ENCODE results near the gene PLEKHH3. TPM values are rescaled to one million over a fixed set of nuclear protein-coding genes. Genes with fewer than 3 reads are reported as not detected.

PLEKHH3 gene
- total RNA-seq, result 10 to 100 TPM; 38.7 to 58.4 (median 45.3) TPM

GRCh38 chr17:42676424-42677011 is at the start of gene PLEKHH3:
Gene PLEKHH3 (minus strand): TSS chr17:42676994. CDS start chr17:42676563, 431 bp downstream.
- H3K9me3 ChIP-seq, result no peaks in the 10 kb centered on the region
- peak within 1 kb of the TSS; percentile 84 for H3K4me3 ChIP-seq
- H3K27me3 ChIP-seq, result no peaks in the 10 kb centered on the region
- peak in 1 of 2 donors; percentile 79 for DNase-seq (ENCODE audit: low spot score in 2 of 2)
- H3K27ac ChIP-seq, result peak within 1 kb of the TSS; percentile 96
- WGBS, result 1% methylated on average over 34 of the region's 51 CpGs
- no peak for TF ChIP-seq POLR2AphosphoS5 (IDR thresholded peaks at IDR 0.05)
- no peak for TF ChIP-seq EP300 (IDR thresholded peaks at IDR 0.05)
- TF ChIP-seq, protein P1, sequence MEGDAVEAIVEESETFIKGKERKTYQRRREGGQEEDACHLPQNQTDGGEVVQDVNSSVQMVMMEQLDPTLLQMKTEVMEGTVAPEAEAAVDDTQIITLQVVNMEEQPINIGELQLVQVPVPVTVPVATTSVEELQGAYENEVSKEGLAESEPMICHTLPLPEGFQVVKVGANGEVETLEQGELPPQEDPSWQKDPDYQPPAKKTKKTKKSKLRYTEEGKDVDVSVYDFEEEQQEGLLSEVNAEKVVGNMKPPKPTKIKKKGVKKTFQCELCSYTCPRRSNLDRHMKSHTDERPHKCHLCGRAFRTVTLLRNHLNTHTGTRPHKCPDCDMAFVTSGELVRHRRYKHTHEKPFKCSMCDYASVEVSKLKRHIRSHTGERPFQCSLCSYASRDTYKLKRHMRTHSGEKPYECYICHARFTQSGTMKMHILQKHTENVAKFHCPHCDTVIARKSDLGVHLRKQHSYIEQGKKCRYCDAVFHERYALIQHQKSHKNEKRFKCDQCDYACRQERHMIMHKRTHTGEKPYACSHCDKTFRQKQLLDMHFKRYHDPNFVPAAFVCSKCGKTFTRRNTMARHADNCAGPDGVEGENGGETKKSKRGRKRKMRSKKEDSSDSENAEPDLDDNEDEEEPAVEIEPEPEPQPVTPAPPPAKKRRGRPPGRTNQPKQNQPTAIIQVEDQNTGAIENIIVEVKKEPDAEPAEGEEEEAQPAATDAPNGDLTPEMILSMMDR (IDR thresholded peaks at IDR 0.05), result no peak
- TF ChIP-seq POLR2A (IDR thresholded peaks at IDR 0.05), result no peak
- H3K4me1 ChIP-seq, result peaks cover 81% of the 10 kb centered on the region
- peaks cover 13% of the 10 kb centered on the region for H3K36me3 ChIP-seq

- DNase-seq (ENCODE audit: low spot score in 2 of 2), result no peak
- no peak overlapping the region for H3K4me3 ChIP-seq
- 96% methylated on average over 6 of the region's 6 CpGs for WGBS
- no peaks in the 10 kb centered on the region for H3K4me1 ChIP-seq
- TF ChIP-seq POLR2AphosphoS5 (IDR thresholded peaks at IDR 0.05), result no peak
- no peaks in the 10 kb centered on the region for H3K9me3 ChIP-seq
- H3K27me3 ChIP-seq, result no peaks in the 10 kb centered on the region
- H3K27ac ChIP-seq, result no peak overlapping the region
- H3K36me3 ChIP-seq, result peaks cover 95% of the 10 kb centered on the region
These were observed 48.3 kb upstream of the PLEKHH3 start for GRCh38 chr17:42725143-42725542.

DNA sequence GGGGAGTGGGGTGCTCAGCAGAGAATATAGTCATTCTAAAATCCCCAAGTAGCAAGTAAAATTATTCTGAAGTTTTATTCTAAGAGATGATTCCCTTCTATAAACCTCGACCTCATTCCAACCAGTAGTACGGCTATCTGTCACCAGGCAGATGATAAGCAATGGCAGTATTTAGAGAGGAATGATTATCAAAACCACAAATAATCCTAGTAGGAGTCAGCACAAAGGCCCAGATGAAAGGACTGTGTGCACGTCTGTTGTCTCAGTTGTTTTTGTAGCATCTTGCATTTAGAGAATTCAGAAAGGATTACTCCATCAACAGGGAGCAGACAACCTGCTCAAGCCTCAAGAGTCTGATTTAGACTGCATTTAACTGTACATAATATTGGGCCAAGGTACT is 46.8 kb upstream of the PLEKHH3 start:
- H3K4me3 ChIP-seq, result no peak overlapping the region
- 92% methylated on average over 3 of the region's 3 CpGs for WGBS
- DNase-seq (ENCODE audit: low spot score in 2 of 2), result no peak
- H3K27ac ChIP-seq, result no peak overlapping the region
- H3K9me3 ChIP-seq, result no peaks in the 10 kb centered on the region
- no peaks in the 10 kb centered on the region for H3K27me3 ChIP-seq
- H3K36me3 ChIP-seq, result peaks cover 95% of the 10 kb centered on the region
- TF ChIP-seq, protein P1 (IDR thresholded peaks at IDR 0.05), result no peak
- TF ChIP-seq POLR2A (IDR thresholded peaks at IDR 0.05) (no peak), POLR2AphosphoS5 (IDR thresholded peaks at IDR 0.05) (no peak), EP300 (IDR thresholded peaks at IDR 0.05) (no peak)
- no peaks in the 10 kb centered on the region for H3K4me1 ChIP-seq

- no peaks in the 10 kb centered on the region for H3K27me3 ChIP-seq
- no peaks in the 10 kb centered on the region for H3K9me3 ChIP-seq
- WGBS, result 14% methylated on average over 2 of the region's 2 CpGs
- no peak for DNase-seq (ENCODE audit: low spot score in 2 of 2)
- H3K4me3 ChIP-seq, result no peak overlapping the region
- H3K4me1 ChIP-seq, result no peaks in the 10 kb centered on the region
- H3K27ac ChIP-seq, result no peak overlapping the region
- H3K36me3 ChIP-seq, result peaks cover 94% of the 10 kb centered on the region
- TF ChIP-seq POLR2A (IDR thresholded peaks at IDR 0.05), result no peak
- TF ChIP-seq, protein P1 (IDR thresholded peaks at IDR 0.05), result peak; percentile 26 to 63
These were observed 44.3 kb upstream of the PLEKHH3 start for GRCh38 chr17:42720996-42721583.

DNA sequence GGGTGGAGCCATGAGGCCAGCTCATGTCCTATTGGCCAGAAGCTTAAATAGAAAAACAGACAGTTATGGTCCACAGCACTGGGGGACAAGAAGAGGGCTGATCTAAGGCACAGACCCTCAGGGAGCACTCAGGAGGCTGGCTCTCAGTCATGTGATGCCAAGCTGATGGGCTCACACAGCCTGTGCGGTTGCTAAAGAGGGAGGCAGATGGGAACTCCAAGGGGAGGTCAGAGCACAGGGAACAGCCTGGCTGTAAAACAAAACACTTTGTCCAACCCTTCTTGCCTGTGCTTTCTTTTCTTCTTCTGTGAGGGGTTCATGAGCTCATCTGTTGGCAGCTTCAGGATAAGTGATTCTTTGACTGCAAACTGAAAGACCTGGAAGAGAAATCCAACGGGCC is 32.8 kb upstream of the PLEKHH3 start:
- peaks cover 93% of the 10 kb centered on the region for H3K36me3 ChIP-seq
- H3K27me3 ChIP-seq, result no peaks in the 10 kb centered on the region
- no peak overlapping the region for H3K4me3 ChIP-seq
- DNase-seq (ENCODE audit: low spot score in 2 of 2), result peak in 1 of 2 donors; percentile 19
- no peaks in the 10 kb centered on the region for H3K4me1 ChIP-seq
- no peak overlapping the region for H3K27ac ChIP-seq
- H3K9me3 ChIP-seq, result no peaks in the 10 kb centered on the region
- TF ChIP-seq EP300 (IDR thresholded peaks at IDR 0.05) (no peak), POLR2A (IDR thresholded peaks at IDR 0.05) (no peak), POLR2AphosphoS5 (IDR thresholded peaks at IDR 0.05) (no peak)
- TF ChIP-seq, protein P1 (IDR thresholded peaks at IDR 0.05), result no peak
- 91% methylated on average over 2 of the region's 2 CpGs for WGBS

Data from suprapubic skin (tissue), 4 donors.